BJ (cell line): Measurements from ENCODE around the gene DENND2D. TPM values are rescaled to one million over a fixed set of nuclear protein-coding genes. Genes with fewer than 3 reads are reported as not detected.

Experiments used
- CTCF ChIA-PET: fragments of 350-600 bp; formaldehyde crosslinking; extraction: SDS; loops from one replicate; lab custom pipeline; 2021; ENCODE audit warnings: antibody characterized with exemption, inconsistent platforms; lab: Yijun Ruan, JAX
- POLR2A ChIA-PET: fragments of 300-600 bp; sonication (Branson Sonifier 250); formaldehyde crosslinking; extraction: SDS; loops from one replicate; lab custom pipeline; 2021; ENCODE audit warnings: antibody characterized with exemption; lab: Charles Lee
- DNase-seq: peaks from one replicate; pipeline ENCODE4 v3.0.0-alpha.2; 2011; ENCODE audit warnings: low read depth
- H3K27me3 ChIP-seq: 2 replicates; pipeline ENCODE4 v1.6.0; 2011; ENCODE audit warnings: low read length; ENCODE audit not compliant: control insufficient read depth, insufficient read depth
- H3K36me3 ChIP-seq: 2 replicates; pipeline ENCODE4 v1.5.1; 2011; ENCODE audit warnings: low read length; ENCODE audit not compliant: control insufficient read depth, insufficient read depth
- H3K4me3 ChIP-seq: 2 replicates; pipeline ENCODE4 v1.5.1; 2011; ENCODE audit warnings: low read depth, mild to moderate bottlenecking, control low read depth, low read length
- CTCF ChIP-seq: IDR thresholded peaks from 2 replicates; pipeline ENCODE4 v1.5.1; 2011; ENCODE audit warnings: low read depth, mild to moderate bottlenecking, control low read depth, inconsistent platforms, low read length, moderate library complexity; ENCODE audit not compliant: insufficient read depth
- polyA plus RNA-seq: library from polyadenylated mRNA; depleted of rRNA; stranded (reverse); fragments of >200 nt; gene quantifications from 2 replicates; pipeline ENCODE4 v1.2.3, GENCODE V29; 2011

The DENND2D gene
- polyA plus RNA-seq, 1 experiment: 3.9 TPM

GRCh38 chr1:111157431-111157830 lies 43.0 kb downstream of the DENND2D start:
- TF ChIP-seq CTCF: no peak
- no peak overlapping the region for H3K4me3 ChIP-seq
- H3K36me3 ChIP-seq: peaks cover 2% of the 10 kb centered on the region; the same call in 1 of the 2 replicates
- no peak for DNase-seq
- ChIA-PET CTCF (no interaction called here), POLR2A (no interaction called here)
- H3K27me3 ChIP-seq: no peaks in the 10 kb centered on the region

- TF ChIP-seq CTCF: no peak
- Histone ChIP-seq H3K27me3 (no peaks in the 10 kb centered on the region), H3K4me3 (no peak overlapping the region), H3K36me3 (peaks cover 2% of the 10 kb centered on the region; the same call in 1 of the 2 replicates)
- POLR2A ChIA-PET: no interaction called here
- DNase-seq: no peak
- CTCF ChIA-PET: interaction anchor here (1.3 kb wide), 1 partner anchor 12 kb away, joined by 3 read pairs; no protein-coding TSS in a partner anchor
Observed at GRCh38 chr1:111154021-111154999, 46.1 kb downstream of the DENND2D start.

GRCh38 chr1:111151838-111152237 lies 48.6 kb downstream of the DENND2D start:
- TF ChIP-seq CTCF: no peak
- DNase-seq: no peak
- Histone ChIP-seq H3K27me3 (no peaks in the 10 kb centered on the region), H3K36me3 (peaks cover 3% of the 10 kb centered on the region; the same call in 1 of the 2 replicates), H3K4me3 (no peak overlapping the region)
- ChIA-PET POLR2A (no interaction called here), CTCF (interaction anchor here (1.3 kb wide), 1 partner anchor 14 kb away, joined by 3 read pairs; no protein-coding TSS in a partner anchor)

- no peak for TF ChIP-seq CTCF
- no peak overlapping the region for H3K4me3 ChIP-seq
- no peak for DNase-seq
- ChIA-PET CTCF (no interaction called here), POLR2A (no interaction called here)
- H3K27me3 ChIP-seq: no peaks in the 10 kb centered on the region
- peaks cover 3% of the 10 kb centered on the region for H3K36me3 ChIP-seq
Observed at GRCh38 chr1:111148376-111148881, 52.0 kb downstream of the DENND2D start.

- no peak for TF ChIP-seq CTCF
- Histone ChIP-seq H3K4me3 (no peak overlapping the region), H3K27me3 (no peaks in the 10 kb centered on the region), H3K36me3 (peaks cover 1% of the 10 kb centered on the region; the same call in 1 of the 2 replicates)
- ChIA-PET CTCF (interaction anchor here (1.2 kb wide), 1 partner anchor 36 kb away, joined by 4 read pairs; no protein-coding TSS in a partner anchor), POLR2A (no interaction called here)
- DNase-seq: no peak
Observed at GRCh38 chr1:111147948-111148347, 52.5 kb downstream of the DENND2D start.
